GM12864 (cell line): Measurements from ENCODE around the gene TAAR6.
"Not testable (repeated sequence)": the region's sequence is repeated elsewhere in the genome, so short reads cannot be mapped to it uniquely, and the experiment has no call there.

Experiments used
- DNase-seq: peaks from one replicate; pipeline ENCODE4 v3.0.0-alpha.2; 2011; ENCODE audit warnings: low read depth
- H3K4me3 ChIP-seq: 2 replicates; pipeline ENCODE4 v1.5.1; 2011; ENCODE audit warnings: mild to moderate bottlenecking, low read depth, low read length, control low read depth
- CTCF ChIP-seq: IDR thresholded peaks from 2 replicates; pipeline ENCODE4 v1.5.1; 2011; ENCODE audit warnings: low read depth, mild to moderate bottlenecking, moderate library complexity, low read length, control low read depth, inconsistent platforms; ENCODE audit errors: missing control alignments

TAAR6 gene

GRCh38 chr6:132552372-132552771, 17.8 kb upstream of the TAAR6 start, which contains the start of gene TAAR8:
Gene TAAR8, plus strand, starts transcription at chr6:132552672. Its CDS starts 21 bp downstream, at chr6:132552693.
- no peak for TF ChIP-seq CTCF
- DNase-seq = no peak
- no peak within 1 kb of the TSS for H3K4me3 ChIP-seq

GRCh38 chr6:132560087-132560486, 10.0 kb upstream of the TAAR6 start:
- DNase-seq, H3K4me3 ChIP-seq: not testable (repeated sequence)

GRCh38 chr6:132566404-132566803, 3.7 kb upstream of the TAAR6 start:
- no peak for TF ChIP-seq CTCF
- no peak for DNase-seq
- H3K4me3 ChIP-seq = no peak overlapping the region

GRCh38 chr6:132567566-132567965, 2.6 kb upstream of the TAAR6 start:
- TF ChIP-seq CTCF = no peak
- no peak for DNase-seq
- no peak overlapping the region for H3K4me3 ChIP-seq

- no peak for DNase-seq
- no peak for TF ChIP-seq CTCF
- no peak overlapping the region for H3K4me3 ChIP-seq
These were observed 1.5 kb upstream of the TAAR6 start for GRCh38 chr6:132568611-132569010.

- H3K4me3 ChIP-seq = no peak overlapping the region
- no peak for TF ChIP-seq CTCF
- DNase-seq = no peak
These were observed 952 bp upstream of the TAAR6 start for GRCh38 chr6:132569170-132569569.

- TF ChIP-seq CTCF = no peak
- no peak overlapping the region for H3K4me3 ChIP-seq
- DNase-seq = no peak
These were observed 1.7 kb downstream of the TAAR6 start for GRCh38 chr6:132571774-132572173.

- no peak for DNase-seq
- TF ChIP-seq CTCF = no peak
- no peak overlapping the region for H3K4me3 ChIP-seq
These were observed 14.6 kb downstream of the TAAR6 start for GRCh38 chr6:132584698-132585097.
